OCI-LY7 (cell line): ENCODE measurements around the gene TXNDC11. TPM values are rescaled to one million over a fixed set of nuclear protein-coding genes. Genes with fewer than 3 reads are reported as not detected.

Source experiments
- BruUV-seq: library from RNA; stranded (reverse); fragments of 400-500 nt; replicated peaks from 2 replicates; lab custom pipeline; 2021; lab: Mats Ljungman, UMichigan
- CTCF ChIA-PET: fragments of 300-600 bp; sonication (Branson Sonifier 250); formaldehyde crosslinking; loops from one replicate; lab custom pipeline; 2022; ENCODE audit warnings: antibody characterized with exemption; ENCODE audit not compliant: unreplicated experiment; lab: Charles Lee
- POLR2A ChIA-PET: fragments of 300-600 bp; sonication (Branson Sonifier 250); formaldehyde crosslinking; loops from one replicate; lab custom pipeline; 2022; ENCODE audit warnings: antibody characterized with exemption; lab: Charles Lee
- DNase-seq: peaks from one replicate; pipeline ENCODE4 v3.0.0-alpha.2; 2015; ENCODE audit warnings: low spot score
- H2AFZ ChIP-seq: fragments of 200-600 bp; sonication (generic), shearing (Covaris generic); 2 replicates; pipeline ENCODE4 v1.6.1; 2014; ENCODE audit warnings: mild to moderate bottlenecking, antibody characterized with exemption, low read length, moderate library complexity
- H3K27ac ChIP-seq: fragments of 200-600 bp; sonication (generic); 2 replicates; pipeline ENCODE4 v1.5.1; 2014; ENCODE audit warnings: mixed run types, low read depth, mild to moderate bottlenecking, moderate library complexity, low read length, inconsistent platforms; ENCODE audit not compliant: poor library complexity, severe bottlenecking
- H3K36me3 ChIP-seq: fragments of 200-600 bp; sonication (generic); 2 replicates; pipeline ENCODE4 v1.6.1; 2014; ENCODE audit warnings: mild to moderate bottlenecking, antibody characterized with exemption, low read length, moderate library complexity, mixed read lengths; ENCODE audit not compliant: insufficient read depth
- H3K4me1 ChIP-seq: fragments of 200-600 bp; sonication (generic); 2 replicates; pipeline ENCODE4 v1.5.1; 2014; ENCODE audit warnings: mild to moderate bottlenecking, low read length; ENCODE audit not compliant: insufficient read depth, poor library complexity, severe bottlenecking
- H3K4me2 ChIP-seq: fragments of 200-600 bp; sonication (generic); 2 replicates; pipeline ENCODE4 v1.6.1; 2014; ENCODE audit warnings: mild to moderate bottlenecking, low read length
- H3K4me3 ChIP-seq: fragments of 200-600 bp; sonication (generic); 2 replicates; pipeline ENCODE4 v1.5.1; 2014; ENCODE audit warnings: mild to moderate bottlenecking, low read depth, low read length; ENCODE audit not compliant: poor library complexity, severe bottlenecking
- H3K79me2 ChIP-seq: fragments of 200-600 bp; sonication (generic); 2 replicates; pipeline ENCODE4 v1.6.1; 2016; ENCODE audit warnings: low read depth, mild to moderate bottlenecking, low read length, moderate library complexity, mixed read lengths; ENCODE audit not compliant: insufficient read depth
- H3K9me2 ChIP-seq: fragments of 200-600 bp; sonication (generic); 2 replicates; pipeline ENCODE4 v1.6.1; 2016; ENCODE audit warnings: mild to moderate bottlenecking, low read length, mixed read lengths; ENCODE audit not compliant: insufficient read depth
- H3K9me3 ChIP-seq: fragments of 200-600 bp; sonication (generic); 2 replicates; pipeline ENCODE4 v1.6.1; 2014; ENCODE audit warnings: mild to moderate bottlenecking, mixed run types, low read length, mixed read lengths
- H4K20me1 ChIP-seq: fragments of 200-600 bp; sonication (generic); 2 replicates; pipeline ENCODE4 v1.6.1; 2014; ENCODE audit warnings: mild to moderate bottlenecking, antibody characterized with exemption, low read length, moderate library complexity, mixed read lengths; ENCODE audit not compliant: insufficient read depth
- EZH2phosphoT487 ChIP-seq: fragments of 200-600 bp; sonication (generic); IDR thresholded peaks from 2 replicates; pipeline ENCODE4 v1.6.1; 2018; ENCODE audit warnings: low read depth, borderline replicate concordance, mild to moderate bottlenecking, mixed run types, antibody characterized with exemption, low read length, moderate library complexity, mixed read lengths
- intact Hi-C: fragments of 100-400 bp; cut with micrococcal nuclease; formaldehyde crosslinking; loops from one replicate; pipeline ENCODE4 v1.10.0; 2022; ENCODE audit not compliant: unreplicated experiment
- total RNA-seq, 2 experiments: library from RNA; depleted of rRNA in 1 of 2; stranded (reverse); fragments of >200 nt in 1 of 2; shearing (Covaris generic) in 1 of 2; gene quantifications; 2 replicates each; pipeline ENCODE4 v1.2.3, GENCODE V29; 2014 to 2022
- TF ChIP-seq, protein P1 (sequence below): fragments of 200-600 bp; sonication (generic); conservative IDR thresholded peaks from 2 replicates; pipeline ENCODE4 v1.5.1; 2014; ENCODE audit warnings: mild to moderate bottlenecking, antibody characterized with exemption, low read length, moderate library complexity, mixed read lengths

TXNDC11 gene
- total RNA-seq, 2 experiments from 2014 or later = 88.6 to 96.0 TPM

DNA sequence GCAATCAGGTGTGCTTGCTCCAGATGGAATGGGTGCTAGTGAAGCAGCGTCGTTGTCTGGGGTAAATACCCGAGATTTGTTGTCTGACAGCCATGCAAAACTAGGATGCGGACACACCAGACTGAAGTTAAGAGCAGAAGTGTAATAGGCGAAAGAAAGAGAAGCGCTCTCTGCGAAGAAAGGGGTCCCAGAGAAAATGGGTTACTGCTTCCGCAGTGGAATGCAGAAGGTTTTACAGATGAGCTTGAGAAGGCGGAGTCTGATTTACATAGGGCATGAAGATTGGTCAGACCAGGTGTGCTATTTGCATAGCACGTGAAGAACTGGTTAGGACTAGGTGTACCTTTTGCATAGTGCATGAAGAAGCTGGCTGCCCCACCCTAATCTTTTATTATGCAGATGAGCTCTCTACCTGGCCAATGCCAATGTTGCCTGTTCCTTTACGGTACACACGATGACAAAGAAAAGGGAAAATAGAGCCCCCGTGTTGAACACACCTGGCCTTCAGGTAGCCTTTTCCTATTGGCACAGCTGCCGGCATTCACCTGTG is 106.4 kb downstream of the TXNDC11 start:
- intact Hi-C loops = no loop called here
- TF ChIP-seq, protein P1, sequence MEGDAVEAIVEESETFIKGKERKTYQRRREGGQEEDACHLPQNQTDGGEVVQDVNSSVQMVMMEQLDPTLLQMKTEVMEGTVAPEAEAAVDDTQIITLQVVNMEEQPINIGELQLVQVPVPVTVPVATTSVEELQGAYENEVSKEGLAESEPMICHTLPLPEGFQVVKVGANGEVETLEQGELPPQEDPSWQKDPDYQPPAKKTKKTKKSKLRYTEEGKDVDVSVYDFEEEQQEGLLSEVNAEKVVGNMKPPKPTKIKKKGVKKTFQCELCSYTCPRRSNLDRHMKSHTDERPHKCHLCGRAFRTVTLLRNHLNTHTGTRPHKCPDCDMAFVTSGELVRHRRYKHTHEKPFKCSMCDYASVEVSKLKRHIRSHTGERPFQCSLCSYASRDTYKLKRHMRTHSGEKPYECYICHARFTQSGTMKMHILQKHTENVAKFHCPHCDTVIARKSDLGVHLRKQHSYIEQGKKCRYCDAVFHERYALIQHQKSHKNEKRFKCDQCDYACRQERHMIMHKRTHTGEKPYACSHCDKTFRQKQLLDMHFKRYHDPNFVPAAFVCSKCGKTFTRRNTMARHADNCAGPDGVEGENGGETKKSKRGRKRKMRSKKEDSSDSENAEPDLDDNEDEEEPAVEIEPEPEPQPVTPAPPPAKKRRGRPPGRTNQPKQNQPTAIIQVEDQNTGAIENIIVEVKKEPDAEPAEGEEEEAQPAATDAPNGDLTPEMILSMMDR = no peak
- TF ChIP-seq EZH2phosphoT487 = no peak
- ChIA-PET POLR2A (interaction anchor here (0.6 to 1.4 kb wide), 3 partner anchors 14 to 679 kb away, joined by 3 to 5 read pairs (median 4); no protein-coding TSS in a partner anchor), CTCF (no interaction called here)
- no peak overlapping the region for H3K27ac ChIP-seq
- H4K20me1 ChIP-seq = no peaks in the 10 kb centered on the region
- peaks cover 29% of the 10 kb centered on the region for H3K4me1 ChIP-seq
- no peak overlapping the region for H3K4me3 ChIP-seq
- no TSS peak for BruUV-seq
- no peaks in the 10 kb centered on the region for H3K79me2 ChIP-seq
- no peaks in the 10 kb centered on the region for H3K36me3 ChIP-seq
- no peaks in the 10 kb centered on the region for H3K9me2 ChIP-seq
- H3K4me2 ChIP-seq = no peak overlapping the region
- DNase-seq = no peak
- H3K9me3 ChIP-seq = no peaks in the 10 kb centered on the region
- no peak overlapping the region for H2AFZ ChIP-seq

GRCh38 chr16:11635679-11636171 is 106.9 kb downstream of the TXNDC11 start:
- H2AFZ ChIP-seq = no peak overlapping the region
- no peaks in the 10 kb centered on the region for H3K79me2 ChIP-seq
- ChIA-PET CTCF (no interaction called here), POLR2A (interaction anchor here (0.6 to 1.4 kb wide), 4 partner anchors 14 to 678 kb away, joined by 3 to 5 read pairs (median 4); no protein-coding TSS in a partner anchor)
- no peaks in the 10 kb centered on the region for H4K20me1 ChIP-seq
- H3K9me2 ChIP-seq = no peaks in the 10 kb centered on the region
- peaks cover 29% of the 10 kb centered on the region for H3K4me1 ChIP-seq
- H3K4me2 ChIP-seq = no peak overlapping the region
- no peak for TF ChIP-seq EZH2phosphoT487
- TF ChIP-seq, protein P1 = no peak
- no peak overlapping the region for H3K4me3 ChIP-seq
- no peak overlapping the region for H3K27ac ChIP-seq
- BruUV-seq = no TSS peak
- H3K9me3 ChIP-seq = no peaks in the 10 kb centered on the region
- H3K36me3 ChIP-seq = no peaks in the 10 kb centered on the region
- no peak for DNase-seq
- intact Hi-C loops = no loop called here

DNA sequence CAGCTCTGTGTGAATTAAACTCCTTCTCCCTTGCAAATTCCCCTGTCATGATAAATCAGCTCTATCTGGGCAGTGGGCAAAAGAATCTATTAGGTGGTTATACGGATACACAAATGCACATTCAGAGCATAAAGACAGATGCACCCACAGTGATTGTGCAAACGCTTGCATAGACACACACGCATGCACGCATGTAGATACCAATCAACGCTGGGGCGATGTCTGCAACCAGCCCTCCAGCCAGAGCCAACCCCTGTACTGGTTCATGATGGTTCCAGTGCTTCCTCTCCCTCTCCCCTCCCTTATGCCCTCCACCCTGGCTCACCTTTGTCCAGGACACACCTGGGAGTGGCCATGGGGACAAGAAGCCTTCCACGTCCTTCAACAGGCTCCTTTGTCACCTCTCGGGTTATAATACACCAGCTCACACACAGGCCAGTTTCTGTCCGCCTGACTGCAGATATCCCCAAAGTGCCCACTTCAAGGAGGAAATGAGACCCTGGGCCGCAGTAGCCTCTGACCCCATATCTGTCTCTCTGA is 107.5 kb downstream of the TXNDC11 start:
- Histone ChIP-seq H4K20me1 (no peaks in the 10 kb centered on the region), H3K36me3 (no peaks in the 10 kb centered on the region), H3K4me2 (no peak overlapping the region), H3K9me3 (no peaks in the 10 kb centered on the region), H3K9me2 (no peaks in the 10 kb centered on the region), H3K4me1 (peaks cover 29% of the 10 kb centered on the region), H3K4me3 (no peak overlapping the region), H3K27ac (no peak overlapping the region), H3K79me2 (no peaks in the 10 kb centered on the region), H2AFZ (no peak overlapping the region)
- no TSS peak for BruUV-seq
- ChIA-PET POLR2A (interaction anchor here (0.6 to 1.2 kb wide), 3 partner anchors 212 to 678 kb away, joined by 3 to 5 read pairs (median 3); no protein-coding TSS in a partner anchor), CTCF (interaction anchor here (0.6 kb wide), 1 partner anchor 103 kb away, joined by 3 read pairs; no protein-coding TSS in a partner anchor)
- intact Hi-C loops = no loop called here
- TF ChIP-seq, protein P1 = no peak
- TF ChIP-seq EZH2phosphoT487 = no peak
- DNase-seq = no peak
